ENCODE data around the gene SEC61G.

DNA sequence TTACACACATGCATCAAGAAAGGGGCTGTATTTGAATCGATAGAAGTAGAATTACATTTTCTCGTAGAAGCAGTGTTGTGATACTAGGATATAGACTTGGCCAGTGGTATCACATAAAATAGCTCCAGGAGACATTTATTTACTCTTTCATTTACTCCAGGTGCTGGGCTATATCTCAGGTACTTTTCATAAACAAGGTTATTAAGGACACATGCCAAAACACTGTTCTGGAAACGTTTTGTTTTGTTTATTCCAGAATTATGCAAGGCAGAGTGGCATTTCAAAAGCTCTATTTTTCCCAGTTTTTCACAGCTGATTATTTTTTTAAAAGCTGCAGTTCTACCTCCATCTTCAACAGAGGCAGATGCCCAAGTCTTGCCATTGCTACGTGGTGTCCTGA, 37.8 kb upstream of the SEC61G start:
- TF ChIP-seq, protein P1, sequence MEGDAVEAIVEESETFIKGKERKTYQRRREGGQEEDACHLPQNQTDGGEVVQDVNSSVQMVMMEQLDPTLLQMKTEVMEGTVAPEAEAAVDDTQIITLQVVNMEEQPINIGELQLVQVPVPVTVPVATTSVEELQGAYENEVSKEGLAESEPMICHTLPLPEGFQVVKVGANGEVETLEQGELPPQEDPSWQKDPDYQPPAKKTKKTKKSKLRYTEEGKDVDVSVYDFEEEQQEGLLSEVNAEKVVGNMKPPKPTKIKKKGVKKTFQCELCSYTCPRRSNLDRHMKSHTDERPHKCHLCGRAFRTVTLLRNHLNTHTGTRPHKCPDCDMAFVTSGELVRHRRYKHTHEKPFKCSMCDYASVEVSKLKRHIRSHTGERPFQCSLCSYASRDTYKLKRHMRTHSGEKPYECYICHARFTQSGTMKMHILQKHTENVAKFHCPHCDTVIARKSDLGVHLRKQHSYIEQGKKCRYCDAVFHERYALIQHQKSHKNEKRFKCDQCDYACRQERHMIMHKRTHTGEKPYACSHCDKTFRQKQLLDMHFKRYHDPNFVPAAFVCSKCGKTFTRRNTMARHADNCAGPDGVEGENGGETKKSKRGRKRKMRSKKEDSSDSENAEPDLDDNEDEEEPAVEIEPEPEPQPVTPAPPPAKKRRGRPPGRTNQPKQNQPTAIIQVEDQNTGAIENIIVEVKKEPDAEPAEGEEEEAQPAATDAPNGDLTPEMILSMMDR (IDR thresholded peaks at IDR 0.05) = no peak
- TF ChIP-seq EZH2 (IDR thresholded peaks at IDR 0.05; ENCODE audit: borderline replicate concordance, insufficient read depth, low read depth, low read length, poor library complexity, severe bottlenecking) = no peak
